ENCODE measurements around the gene ATXN7L1. TPM values are rescaled to one million over a fixed set of nuclear protein-coding genes. Genes with fewer than 3 reads are reported as not detected.

The ATXN7L1 gene
- total RNA-seq, 1 donor from 2014 or later: 2.3 TPM

DNA sequence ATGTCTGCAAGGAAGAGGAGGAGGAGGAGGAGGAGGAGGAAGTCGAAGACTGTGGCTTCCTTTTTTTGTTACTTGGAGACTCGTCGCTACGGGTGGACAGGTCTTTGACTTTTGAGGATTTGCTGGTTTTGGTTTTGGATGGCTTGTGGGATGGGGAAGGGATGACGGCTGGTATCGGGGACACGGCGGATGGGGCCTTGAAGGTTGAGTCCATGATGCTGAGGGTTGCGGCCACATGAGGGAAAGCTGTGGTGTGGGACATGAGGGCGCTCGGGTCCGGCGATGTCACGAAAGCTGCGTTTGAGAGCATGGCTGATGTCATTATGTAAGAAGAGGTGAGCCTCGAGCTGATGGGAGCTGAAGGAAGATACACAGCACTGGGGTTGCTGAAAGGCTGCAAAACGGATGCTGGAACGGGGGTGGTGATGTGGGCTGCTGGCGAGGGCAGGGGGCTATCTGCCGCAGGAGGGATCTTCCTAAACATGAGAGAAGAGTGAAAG is 262.0 kb downstream of the ATXN7L1 start:
- TF ChIP-seq, protein P1, sequence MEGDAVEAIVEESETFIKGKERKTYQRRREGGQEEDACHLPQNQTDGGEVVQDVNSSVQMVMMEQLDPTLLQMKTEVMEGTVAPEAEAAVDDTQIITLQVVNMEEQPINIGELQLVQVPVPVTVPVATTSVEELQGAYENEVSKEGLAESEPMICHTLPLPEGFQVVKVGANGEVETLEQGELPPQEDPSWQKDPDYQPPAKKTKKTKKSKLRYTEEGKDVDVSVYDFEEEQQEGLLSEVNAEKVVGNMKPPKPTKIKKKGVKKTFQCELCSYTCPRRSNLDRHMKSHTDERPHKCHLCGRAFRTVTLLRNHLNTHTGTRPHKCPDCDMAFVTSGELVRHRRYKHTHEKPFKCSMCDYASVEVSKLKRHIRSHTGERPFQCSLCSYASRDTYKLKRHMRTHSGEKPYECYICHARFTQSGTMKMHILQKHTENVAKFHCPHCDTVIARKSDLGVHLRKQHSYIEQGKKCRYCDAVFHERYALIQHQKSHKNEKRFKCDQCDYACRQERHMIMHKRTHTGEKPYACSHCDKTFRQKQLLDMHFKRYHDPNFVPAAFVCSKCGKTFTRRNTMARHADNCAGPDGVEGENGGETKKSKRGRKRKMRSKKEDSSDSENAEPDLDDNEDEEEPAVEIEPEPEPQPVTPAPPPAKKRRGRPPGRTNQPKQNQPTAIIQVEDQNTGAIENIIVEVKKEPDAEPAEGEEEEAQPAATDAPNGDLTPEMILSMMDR (conservative IDR thresholded peaks at IDR 0.05; ENCODE audit: low read depth, low read length): no peak
- no peak overlapping the region for H3K4me3 ChIP-seq (ENCODE audit: low read depth, low read length)
- DNase-seq (ENCODE audit: low read depth): no peak

DNA sequence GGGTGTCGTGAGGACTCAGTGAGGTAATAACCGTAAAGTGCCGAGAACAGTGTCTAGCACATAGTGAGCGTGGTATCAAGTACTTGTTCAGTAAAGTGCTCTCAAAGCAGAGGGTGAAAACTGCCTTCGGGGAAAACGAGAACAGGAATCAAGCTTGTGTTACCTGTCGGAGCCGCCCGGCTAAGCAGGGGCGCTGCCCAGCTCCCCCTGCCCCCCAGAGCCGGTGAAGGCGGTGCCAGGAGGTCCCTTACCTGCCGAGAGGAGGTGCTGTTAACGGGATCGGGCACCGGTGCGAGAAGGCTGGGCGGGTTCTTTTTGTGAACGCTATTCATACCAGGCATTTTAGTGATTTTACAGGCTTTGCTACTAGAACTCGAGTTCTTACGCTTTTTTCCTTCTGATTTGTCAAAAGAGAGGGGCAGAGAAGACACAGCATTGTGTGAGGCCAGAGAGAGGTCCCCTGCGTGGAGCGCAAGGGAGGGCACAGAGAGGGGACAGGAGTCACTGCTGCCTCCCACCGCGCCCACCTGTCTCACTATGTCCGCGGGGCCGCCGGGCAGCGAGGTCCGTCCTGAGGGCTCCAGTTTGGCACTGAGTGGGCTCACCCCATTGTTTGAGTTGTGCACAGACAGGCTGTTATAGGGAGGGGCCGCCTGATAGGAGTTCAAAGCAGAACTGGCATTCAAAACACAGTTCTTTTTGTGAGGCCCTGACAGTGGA is 262.6 kb downstream of the ATXN7L1 start:
- no peak for DNase-seq (ENCODE audit: low read depth)
- no peak overlapping the region for H3K4me3 ChIP-seq (ENCODE audit: low read depth, low read length)
- TF ChIP-seq, protein P1 (conservative IDR thresholded peaks at IDR 0.05; ENCODE audit: low read depth, low read length): no peak

DNA sequence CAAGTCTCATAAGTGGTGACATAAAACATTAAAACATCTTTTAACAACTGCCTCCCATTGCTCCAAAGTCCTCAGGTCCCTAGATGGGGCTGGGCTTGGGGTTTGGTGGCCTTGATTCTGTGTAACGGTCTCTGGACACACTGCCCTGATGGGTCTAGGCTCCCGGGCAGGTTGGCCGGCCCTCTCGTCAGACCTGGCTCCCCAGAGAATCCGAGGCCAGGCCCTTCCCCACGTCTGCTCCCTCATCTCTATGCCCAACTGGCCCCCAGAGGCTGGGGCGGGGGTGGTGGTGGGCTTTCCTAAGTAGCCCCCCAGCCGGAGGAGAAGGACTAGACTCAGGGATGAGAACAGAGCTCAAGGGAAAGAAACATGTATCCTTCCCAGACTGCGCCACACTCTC is 263.6 kb downstream of the ATXN7L1 start:
- TF ChIP-seq, protein P1 (conservative IDR thresholded peaks at IDR 0.05; ENCODE audit: low read depth, low read length): no peak
- no peak overlapping the region for H3K4me3 ChIP-seq (ENCODE audit: low read depth, low read length)
- no peak for DNase-seq (ENCODE audit: low read depth)

DNA sequence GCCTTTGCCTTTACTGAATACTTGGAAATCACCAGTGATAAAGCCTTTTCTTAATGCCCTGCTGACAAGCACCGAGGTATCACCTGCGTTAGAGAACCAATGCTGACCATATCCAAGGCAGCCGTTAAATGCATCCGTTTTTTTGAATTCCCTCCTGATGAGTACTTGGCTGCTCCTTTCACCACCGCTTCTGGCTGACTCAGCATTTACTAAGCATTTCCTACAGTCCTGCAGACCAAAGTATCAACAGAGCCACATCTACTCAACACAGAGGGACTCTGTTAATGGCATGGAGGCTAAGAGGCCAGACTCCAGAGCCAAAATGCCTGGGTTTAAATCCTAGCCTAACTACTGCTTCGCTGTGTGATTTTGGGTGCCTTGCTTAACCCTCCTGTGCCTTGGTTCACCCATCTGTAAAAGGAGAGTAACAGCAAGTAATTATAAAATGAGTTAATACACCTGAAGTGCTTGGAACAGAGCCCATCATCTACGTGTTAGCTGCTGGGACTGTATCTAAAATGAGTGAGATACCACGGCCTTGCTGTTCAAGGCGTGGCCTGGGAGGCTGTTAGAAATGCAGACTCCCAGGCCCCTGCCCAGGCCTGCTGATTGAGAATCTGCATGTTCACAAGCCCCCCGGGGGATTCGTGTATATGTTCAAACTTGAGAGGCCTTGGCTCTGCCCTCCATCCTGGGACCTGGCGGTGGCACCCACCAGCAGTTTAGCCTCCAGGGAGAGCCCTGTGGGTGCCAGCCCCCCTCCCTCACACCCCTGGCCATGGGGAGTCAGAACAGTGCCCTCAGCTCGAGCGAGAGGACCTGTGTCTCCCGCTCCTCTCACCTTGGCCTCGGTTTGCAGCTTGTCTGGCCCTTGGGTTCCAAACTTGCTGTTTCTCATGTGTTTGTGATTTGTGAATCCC is 264.3 kb downstream of the ATXN7L1 start:
- no peak for DNase-seq (ENCODE audit: low read depth)
- H3K4me3 ChIP-seq (ENCODE audit: low read depth, low read length): no peak overlapping the region
- TF ChIP-seq, protein P1 (conservative IDR thresholded peaks at IDR 0.05; ENCODE audit: low read depth, low read length): no peak

DNA sequence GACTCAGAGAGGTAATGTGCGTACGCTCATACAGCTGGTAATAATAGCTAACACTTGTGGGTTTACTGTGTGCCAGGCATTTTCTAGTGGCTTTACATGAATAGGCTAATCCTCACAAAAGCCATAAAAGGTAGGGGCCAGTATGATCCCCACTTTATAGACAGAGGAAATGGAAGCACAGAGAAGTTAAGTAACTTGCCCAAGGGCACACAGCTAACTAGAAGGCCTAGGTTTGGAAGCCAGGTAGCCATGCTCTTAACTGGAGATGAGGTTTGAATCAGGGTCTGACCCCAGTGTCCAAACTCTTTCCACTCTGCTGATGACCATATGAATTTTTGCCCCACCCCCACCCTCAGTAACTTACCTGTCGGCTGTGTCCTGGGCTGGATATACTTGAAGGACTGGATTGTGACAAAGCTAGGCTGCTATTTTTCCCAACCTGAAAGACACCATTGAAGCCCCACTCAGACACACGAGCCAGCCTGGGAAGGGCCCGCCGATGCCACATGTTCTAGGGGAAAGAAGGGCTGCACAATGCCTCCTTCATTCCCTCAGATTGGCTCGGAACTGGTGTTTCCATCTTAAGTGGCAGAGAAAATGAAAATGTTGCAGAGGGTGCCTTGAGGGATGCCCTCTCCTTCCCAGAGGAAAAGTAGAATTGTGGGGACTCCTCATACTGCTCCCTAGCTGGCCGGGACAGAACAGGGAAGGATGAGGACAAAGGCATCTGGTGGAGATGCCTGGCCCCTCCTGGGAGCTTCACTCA is 266.1 kb downstream of the ATXN7L1 start:
- no peak for DNase-seq (ENCODE audit: low read depth)
- H3K4me3 ChIP-seq (ENCODE audit: low read depth, low read length): no peak overlapping the region
- TF ChIP-seq, protein P1 (conservative IDR thresholded peaks at IDR 0.05; ENCODE audit: low read depth, low read length): no peak

Measured in epithelial cell of proximal tubule (primary cell).